A172 (cell line): Measurements from ENCODE around the gene ADARB2. TPM values are rescaled to one million over a fixed set of nuclear protein-coding genes. Genes with fewer than 3 reads are reported as not detected.
"Not testable (repeated sequence)": the region's sequence is repeated elsewhere in the genome, so short reads cannot be mapped to it uniquely, and the experiment has no call there.

ENCODE experiments used
- DNase-seq: peaks from one replicate; pipeline ENCODE4 v3.0.0-alpha.2; 2015; ENCODE audit warnings: low spot score
- total RNA-seq: library from RNA; depleted of rRNA; stranded (reverse); fragments of >200 nt; shearing (Covaris generic); gene quantifications from 2 replicates; pipeline ENCODE4 v1.2.3, GENCODE V29; 2014; rRNA removed

Gene ADARB2
- 0.38 and 1.2 TPM in 2 replicates for total RNA-seq

- no peak for DNase-seq
Observed at GRCh38 chr10:1737222-1738061, at the start of gene ADARB2. Gene ADARB2, minus strand, starts transcription at chr10:1737525.

- DNase-seq, result no peak
Observed at GRCh38 chr10:1785835-1786234, 48.5 kb upstream of the ADARB2 start.

GRCh38 chr10:1782841-1783240, 45.5 kb upstream of the ADARB2 start:
- DNase-seq, result no peak

DNA sequence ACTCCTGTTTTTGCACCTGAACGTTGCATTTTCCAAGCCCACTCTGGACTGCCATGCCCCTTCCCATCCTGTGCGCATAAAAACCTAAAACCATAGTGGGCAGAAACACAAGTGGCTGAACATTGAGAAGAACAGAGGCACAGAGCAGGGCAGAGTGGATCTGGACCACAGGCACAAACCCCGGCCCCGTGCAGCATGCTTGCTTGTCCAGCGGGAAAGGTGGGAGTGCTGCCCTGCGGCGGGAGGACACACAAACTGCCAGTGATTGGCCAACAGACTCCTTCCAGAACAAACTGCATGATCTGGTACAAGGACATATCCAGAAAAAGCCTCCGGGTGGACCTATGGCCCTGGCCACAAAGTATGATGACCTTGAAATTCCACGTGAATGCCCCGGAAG, 42.5 kb upstream of the ADARB2 start:
- DNase-seq, result no peak

GRCh38 chr10:1778375-1778969, 41.1 kb upstream of the ADARB2 start:
- no peak for DNase-seq

GRCh38 chr10:1776127-1776662, 38.9 kb upstream of the ADARB2 start:
- no peak for DNase-seq

GRCh38 chr10:1774796-1775195, 37.5 kb upstream of the ADARB2 start:
- no peak for DNase-seq

DNA sequence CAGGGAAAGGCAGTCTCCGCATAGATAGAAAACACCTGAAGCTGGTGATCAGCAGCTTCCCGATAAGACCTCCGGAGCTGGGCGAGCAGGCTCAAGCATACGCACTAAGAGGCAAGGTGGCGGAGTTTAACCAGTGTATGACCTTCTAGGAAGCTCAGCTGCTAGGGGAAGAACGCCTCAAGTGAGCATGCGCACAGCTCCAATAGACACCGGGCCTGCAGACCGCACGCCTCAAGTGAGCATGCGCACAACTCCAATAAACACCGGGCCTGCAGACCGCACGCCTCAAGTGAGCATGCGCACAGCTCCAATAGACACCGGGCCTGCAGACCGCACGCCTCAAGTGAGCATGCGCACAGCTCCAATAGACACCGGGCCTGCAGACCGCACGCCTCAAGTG, 35.9 kb upstream of the ADARB2 start:
- not testable (repeated sequence) for DNase-seq

DNA sequence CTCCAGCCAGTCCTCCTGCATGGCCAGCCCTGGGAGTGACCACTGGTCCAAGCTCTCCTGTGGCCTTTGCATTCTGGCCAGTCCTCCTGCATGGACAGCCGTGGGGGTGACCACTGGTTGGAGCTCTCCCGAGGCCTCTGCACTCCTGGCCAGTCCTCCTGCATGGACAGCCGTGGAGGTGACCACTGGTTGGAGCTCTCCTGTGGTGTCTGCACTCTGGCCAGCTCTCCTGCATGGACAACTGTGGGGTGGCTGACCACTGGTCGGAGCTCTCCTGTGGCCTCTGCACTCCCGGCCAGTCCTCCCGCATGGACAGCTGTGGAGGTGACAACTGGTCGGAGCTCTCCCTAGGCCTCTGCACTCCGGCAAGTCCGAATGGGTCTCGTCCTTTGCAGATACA, 28.7 kb upstream of the ADARB2 start:
- DNase-seq, result no peak

DNA sequence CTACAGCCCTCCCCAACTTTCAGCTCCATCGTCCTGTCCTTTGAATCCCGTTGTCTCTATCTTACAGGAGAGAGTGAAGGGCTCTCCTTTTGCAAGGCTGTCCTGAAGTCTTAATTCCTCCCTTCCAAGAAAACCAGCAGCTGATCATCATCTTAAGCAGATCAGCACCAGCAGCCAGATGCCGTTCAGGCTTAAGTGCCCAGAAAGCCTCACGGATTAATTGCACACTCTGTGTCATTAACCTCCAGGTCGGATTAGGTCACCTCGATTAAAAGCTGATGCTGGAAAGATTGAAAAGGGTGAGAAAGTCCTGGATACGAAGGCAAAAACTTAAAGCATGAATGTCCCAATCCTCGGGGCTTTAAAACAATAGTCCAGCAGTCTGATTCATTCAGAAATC, 24.8 kb upstream of the ADARB2 start:
- no peak for DNase-seq

DNA sequence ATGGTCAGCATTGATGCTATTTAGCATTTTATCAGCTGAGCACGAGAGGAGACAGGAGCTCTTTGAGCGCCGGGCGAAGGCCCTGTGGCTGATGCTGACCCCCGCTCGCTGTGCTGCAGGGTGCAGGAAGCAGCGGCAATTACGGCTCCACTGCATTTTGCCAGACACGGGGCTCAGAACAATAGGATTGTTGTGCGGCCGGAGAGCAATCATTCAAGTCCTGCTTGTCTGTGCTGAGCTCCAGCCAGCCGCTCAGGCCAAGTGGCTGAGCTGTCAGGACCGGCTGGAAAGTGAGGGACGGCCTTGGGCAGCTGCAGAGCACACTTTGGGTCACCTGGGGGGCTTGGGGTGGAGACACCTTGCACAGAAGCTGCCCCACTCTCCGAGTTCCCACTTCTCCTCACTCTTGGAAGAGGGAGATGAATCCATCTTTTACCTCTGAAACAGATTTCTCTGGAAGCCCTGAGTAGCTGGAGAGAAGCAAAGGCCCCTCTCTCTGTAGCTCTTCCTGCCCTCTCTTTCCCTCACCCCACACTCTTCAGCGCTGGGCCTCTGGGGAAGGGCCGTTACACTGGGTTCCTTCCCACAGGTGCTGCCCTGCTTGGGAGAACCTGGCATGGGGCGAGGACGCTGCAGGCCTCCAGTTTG, 17.3 kb upstream of the ADARB2 start:
- DNase-seq, result no peak

DNA sequence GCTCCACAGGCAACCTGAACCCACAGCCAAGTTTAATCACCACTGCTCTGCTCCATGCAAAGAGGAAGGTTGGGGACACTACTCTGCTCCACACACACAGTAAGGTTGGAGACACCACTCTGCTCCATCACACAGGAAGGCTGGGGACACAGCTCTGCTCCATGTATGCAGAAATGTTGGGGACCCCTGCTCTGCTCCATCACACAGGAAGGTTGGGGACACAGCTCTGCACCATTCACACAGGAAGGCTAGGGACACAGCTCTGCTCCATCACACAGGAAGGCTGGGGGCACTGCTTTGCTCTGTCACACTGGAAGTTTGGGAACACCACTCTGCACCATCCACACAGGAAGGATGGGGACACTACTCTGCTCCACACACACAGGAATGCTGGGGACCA, 14.8 kb upstream of the ADARB2 start:
- DNase-seq, result no peak

DNA sequence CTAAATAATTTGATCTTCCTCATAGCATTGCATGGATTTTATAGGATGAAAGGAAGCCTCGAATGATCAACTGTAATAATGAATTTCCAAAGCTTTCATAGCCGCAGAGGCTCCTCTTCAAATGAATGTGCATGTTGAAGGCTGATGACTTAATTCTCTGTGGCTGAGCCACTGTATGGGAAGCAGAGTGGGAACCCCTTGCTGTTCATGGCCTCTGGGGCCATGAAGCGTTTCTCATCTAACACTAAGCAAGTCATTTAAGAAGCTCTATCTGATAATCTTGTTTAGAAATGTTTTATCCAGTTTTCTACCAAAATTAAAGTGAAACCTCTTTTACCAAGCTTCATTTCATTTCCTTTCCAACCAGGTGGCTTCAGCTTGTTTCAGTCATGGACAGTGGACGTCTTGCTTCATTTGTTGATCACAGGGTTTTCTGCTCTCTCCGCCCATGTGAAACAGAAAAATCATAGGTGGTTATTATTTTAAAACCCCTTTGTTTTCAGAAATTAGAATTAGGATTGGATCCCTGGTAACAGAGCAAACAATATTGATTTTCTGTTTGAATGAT, 10.3 kb upstream of the ADARB2 start:
- no peak for DNase-seq

GRCh38 chr10:1746796-1747195, 9.5 kb upstream of the ADARB2 start:
- DNase-seq, result no peak

DNA sequence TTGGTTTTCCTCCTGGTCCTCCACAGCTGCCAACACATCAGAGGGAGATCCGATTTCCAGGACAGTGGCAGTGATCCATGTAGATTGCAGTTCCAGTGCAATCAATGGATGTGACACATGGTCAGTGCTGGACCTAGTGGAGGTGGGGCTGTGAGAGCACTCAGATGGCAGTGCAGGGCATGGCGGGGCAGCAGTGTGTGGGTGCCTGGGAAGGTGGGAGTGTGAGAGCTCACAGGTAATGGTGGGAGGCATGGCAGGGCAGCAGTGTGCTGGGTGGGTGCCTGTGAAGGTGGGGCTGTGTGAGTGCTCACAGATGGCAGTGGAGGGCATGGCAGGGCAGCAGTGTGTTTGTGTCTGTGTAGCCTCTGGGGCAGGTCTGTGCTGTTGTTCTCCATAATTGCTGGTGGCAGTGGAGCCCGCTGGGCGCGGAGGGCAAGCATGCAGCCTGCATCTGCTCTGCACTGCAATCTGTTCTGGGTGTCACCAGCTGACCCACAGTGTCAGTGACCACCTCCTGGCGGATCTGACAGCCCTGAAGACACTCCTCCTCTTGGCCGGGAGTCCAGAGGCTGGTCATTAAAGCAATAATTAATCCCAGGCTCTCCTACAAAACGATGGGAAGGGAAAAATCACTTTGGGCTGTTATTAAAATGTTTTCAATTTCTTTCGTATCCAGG, 8.6 kb upstream of the ADARB2 start:
- no peak for DNase-seq

DNA sequence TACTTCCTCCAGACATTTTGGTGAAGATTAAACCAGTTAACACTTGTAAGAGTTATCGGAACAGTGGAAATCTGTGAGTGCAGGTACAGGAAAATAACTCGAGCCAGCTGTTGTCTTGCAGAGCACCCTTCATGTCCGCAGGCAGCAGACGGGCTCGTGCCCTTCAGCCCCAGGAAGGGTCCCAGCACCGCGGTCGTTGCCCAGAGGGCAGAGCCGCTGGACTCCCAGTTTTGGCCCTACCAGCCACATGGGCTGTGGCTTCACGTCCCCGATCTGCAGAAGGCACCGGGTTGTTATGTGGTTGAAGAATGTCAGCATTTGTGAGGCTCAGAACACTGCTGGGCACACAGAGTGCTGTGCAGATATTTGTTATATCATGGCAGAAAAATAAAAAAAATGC, 7.2 kb upstream of the ADARB2 start:
- no peak for DNase-seq

GRCh38 chr10:1743141-1743540, 5.8 kb upstream of the ADARB2 start:
- no peak for DNase-seq

DNA sequence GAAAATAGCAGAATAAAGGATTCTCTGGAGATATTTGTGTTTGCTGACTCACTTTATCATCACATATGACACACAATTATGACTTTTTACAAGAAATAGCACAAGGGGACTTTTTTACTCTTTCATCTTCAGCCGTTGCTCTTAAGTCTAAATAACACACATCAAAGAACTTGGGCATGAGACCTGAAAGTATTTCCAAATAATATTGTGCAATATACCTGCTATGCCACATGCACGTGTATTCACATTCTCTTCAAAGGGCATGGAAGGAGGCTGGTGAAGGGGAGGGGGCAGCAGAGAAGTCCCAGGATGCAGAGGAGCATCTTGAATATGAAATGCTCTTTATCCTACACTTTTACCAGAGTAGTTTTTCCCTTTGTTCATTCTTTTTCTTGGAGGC, 4.1 kb upstream of the ADARB2 start:
- DNase-seq, result no peak

DNA sequence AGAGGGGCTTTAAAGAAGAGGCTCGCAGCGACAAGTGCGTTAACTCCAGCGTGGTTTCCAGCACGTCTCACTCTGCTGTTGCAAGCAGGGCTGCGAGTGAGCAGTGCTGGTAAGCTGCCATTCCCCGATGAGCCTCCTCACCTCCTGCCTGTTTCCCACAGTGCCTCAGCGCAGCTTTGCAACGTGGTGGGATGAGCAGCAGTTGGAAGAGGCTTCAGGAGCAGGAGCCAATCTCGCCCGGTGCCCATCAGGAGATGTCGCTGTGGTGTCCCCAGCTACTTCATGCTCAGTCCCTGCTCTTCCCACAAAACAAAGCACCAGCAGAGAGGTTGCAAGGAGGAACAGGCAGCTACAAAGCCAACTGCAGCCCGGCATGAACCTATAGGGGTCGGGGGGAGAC, 2.4 kb upstream of the ADARB2 start:
- DNase-seq, result no peak

DNA sequence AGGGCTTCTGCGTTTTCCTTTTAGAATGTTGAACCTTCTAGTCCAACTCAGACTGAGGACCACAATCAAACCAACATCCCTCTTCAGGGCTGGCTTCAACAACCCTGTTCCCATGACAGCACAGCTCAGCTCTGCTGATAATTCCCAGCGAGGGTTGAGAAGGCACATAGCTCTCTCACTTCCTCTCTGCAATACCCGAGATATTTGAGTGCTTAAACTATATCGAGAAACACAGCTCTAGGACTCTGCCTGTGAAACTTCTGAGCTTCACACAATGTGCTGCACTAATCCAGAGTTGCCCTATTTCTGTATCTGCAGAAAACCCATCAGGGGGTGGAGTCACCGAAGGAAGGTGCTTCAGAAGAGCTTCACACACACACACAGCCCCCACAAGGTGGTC, 1.6 kb upstream of the ADARB2 start:
- DNase-seq, result no peak

DNA sequence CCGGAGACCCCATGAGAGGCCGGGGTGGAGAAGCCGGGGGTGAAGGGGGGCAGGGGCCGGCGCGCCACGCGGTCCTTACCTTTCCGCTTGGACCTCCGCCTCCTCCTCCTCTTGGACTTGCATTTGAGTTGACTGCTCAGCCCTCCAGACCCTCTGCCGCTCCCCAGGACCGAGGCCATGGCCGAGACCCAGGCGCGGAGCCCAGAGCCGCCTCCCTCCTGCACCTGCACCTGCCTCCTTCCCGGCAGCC, 428 bp downstream of the ADARB2 start:
- no peak for DNase-seq
